ENCODE results near the gene GHR. TPM values are rescaled to one million over a fixed set of nuclear protein-coding genes. Genes with fewer than 3 reads are reported as not detected.

Gene GHR
- polyA plus RNA-seq, 1 donor from 2014 or later: 0.31 TPM

DNA sequence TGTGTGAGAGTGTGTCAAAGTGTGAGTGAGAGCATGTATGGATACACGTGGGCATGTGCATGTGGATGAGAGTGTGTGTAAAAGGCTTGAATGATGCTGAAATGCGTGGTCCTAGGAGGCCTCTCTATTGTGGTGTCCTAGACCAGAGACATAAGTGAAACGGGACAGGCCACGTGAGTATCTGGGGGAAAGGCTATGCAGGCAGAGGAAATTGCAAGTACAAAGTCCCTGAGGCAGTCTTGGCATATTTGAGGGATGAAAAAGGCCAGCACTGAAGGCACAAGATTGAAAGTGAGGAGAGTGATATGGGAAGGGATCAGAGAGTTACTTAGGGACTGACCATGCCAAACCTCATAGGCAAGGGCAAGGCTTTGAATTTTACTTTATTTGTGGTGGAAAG lies 266.2 kb downstream of the GHR start:
- Histone ChIP-seq H3K36me3 (ENCODE audit: insufficient read depth, low read length) (no peaks in the 10 kb centered on the region), H3K79me2 (replicated peaks; ENCODE audit: insufficient read depth, low read length) (no peaks in the 10 kb centered on the region), H3K27me3 (ENCODE audit: insufficient read depth, low read depth, low read length) (no peaks in the 10 kb centered on the region), H2AFZ (ENCODE audit: low read depth, low read length) (no peak overlapping the region), H3K4me2 (ENCODE audit: low read length) (no peak overlapping the region), H3K4me3 (ENCODE audit: low read length) (no peak overlapping the region), H3F3A (ENCODE audit: insufficient read depth, low read length, poor library complexity, severe bottlenecking) (no peaks in the 10 kb centered on the region), H3K9ac (ENCODE audit: low read length) (no peak overlapping the region), H3K9me3 (ENCODE audit: low read length) (no peaks in the 10 kb centered on the region), H3K27ac (ENCODE audit: low read length) (no peak overlapping the region), H3K9me2 (ENCODE audit: insufficient read depth, low read length) (no peaks in the 10 kb centered on the region), H4K20me1 (ENCODE audit: insufficient read depth) (no peaks in the 10 kb centered on the region)
- TF ChIP-seq EZH2 (IDR thresholded peaks at IDR 0.05; ENCODE audit: borderline replicate concordance, insufficient read depth, low read length, poor library complexity, severe bottlenecking) (no peak), TAF1 (IDR thresholded peaks at IDR 0.05; ENCODE audit: low read depth) (no peak), POLR2AphosphoS5 (IDR thresholded peaks at IDR 0.05) (no peak), RAD21 (conservative IDR thresholded peaks at IDR 0.05) (no peak), MXI1 (conservative IDR thresholded peaks at IDR 0.05; ENCODE audit: poor library complexity, severe bottlenecking) (no peak), SMC3 (conservative IDR thresholded peaks at IDR 0.05; ENCODE audit: poor library complexity) (no peak), CTCF (IDR thresholded peaks at IDR 0.05; ENCODE audit: poor library complexity, severe bottlenecking) (no peak), EP300 (conservative IDR thresholded peaks at IDR 0.05; ENCODE audit: poor library complexity, severe bottlenecking) (no peak)
- TF ChIP-seq, protein P1, sequence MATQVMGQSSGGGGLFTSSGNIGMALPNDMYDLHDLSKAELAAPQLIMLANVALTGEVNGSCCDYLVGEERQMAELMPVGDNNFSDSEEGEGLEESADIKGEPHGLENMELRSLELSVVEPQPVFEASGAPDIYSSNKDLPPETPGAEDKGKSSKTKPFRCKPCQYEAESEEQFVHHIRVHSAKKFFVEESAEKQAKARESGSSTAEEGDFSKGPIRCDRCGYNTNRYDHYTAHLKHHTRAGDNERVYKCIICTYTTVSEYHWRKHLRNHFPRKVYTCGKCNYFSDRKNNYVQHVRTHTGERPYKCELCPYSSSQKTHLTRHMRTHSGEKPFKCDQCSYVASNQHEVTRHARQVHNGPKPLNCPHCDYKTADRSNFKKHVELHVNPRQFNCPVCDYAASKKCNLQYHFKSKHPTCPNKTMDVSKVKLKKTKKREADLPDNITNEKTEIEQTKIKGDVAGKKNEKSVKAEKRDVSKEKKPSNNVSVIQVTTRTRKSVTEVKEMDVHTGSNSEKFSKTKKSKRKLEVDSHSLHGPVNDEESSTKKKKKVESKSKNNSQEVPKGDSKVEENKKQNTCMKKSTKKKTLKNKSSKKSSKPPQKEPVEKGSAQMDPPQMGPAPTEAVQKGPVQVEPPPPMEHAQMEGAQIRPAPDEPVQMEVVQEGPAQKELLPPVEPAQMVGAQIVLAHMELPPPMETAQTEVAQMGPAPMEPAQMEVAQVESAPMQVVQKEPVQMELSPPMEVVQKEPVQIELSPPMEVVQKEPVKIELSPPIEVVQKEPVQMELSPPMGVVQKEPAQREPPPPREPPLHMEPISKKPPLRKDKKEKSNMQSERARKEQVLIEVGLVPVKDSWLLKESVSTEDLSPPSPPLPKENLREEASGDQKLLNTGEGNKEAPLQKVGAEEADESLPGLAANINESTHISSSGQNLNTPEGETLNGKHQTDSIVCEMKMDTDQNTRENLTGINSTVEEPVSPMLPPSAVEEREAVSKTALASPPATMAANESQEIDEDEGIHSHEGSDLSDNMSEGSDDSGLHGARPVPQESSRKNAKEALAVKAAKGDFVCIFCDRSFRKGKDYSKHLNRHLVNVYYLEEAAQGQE (IDR thresholded peaks at IDR 0.05; ENCODE audit: borderline replicate concordance): no peak

- no peaks in the 10 kb centered on the region for H3K79me2 ChIP-seq (replicated peaks; ENCODE audit: insufficient read depth, low read length)
- no peaks in the 10 kb centered on the region for H3K36me3 ChIP-seq (ENCODE audit: insufficient read depth, low read length)
- no peaks in the 10 kb centered on the region for H3F3A ChIP-seq (ENCODE audit: insufficient read depth, low read length, poor library complexity, severe bottlenecking)
- no peaks in the 10 kb centered on the region for H4K20me1 ChIP-seq (ENCODE audit: insufficient read depth)
- no peaks in the 10 kb centered on the region for H3K9me2 ChIP-seq (ENCODE audit: insufficient read depth, low read length)
- H3K9me3 ChIP-seq (ENCODE audit: low read length): no peaks in the 10 kb centered on the region
- TF ChIP-seq SMC3 (conservative IDR thresholded peaks at IDR 0.05; ENCODE audit: poor library complexity) (no peak), POLR2AphosphoS5 (IDR thresholded peaks at IDR 0.05) (no peak), EZH2 (IDR thresholded peaks at IDR 0.05; ENCODE audit: borderline replicate concordance, insufficient read depth, low read length, poor library complexity, severe bottlenecking) (no peak), CTCF (IDR thresholded peaks at IDR 0.05; ENCODE audit: poor library complexity, severe bottlenecking) (no peak), RAD21 (conservative IDR thresholded peaks at IDR 0.05) (no peak), EP300 (conservative IDR thresholded peaks at IDR 0.05; ENCODE audit: poor library complexity, severe bottlenecking) (no peak), MXI1 (conservative IDR thresholded peaks at IDR 0.05; ENCODE audit: poor library complexity, severe bottlenecking) (no peak), TAF1 (IDR thresholded peaks at IDR 0.05; ENCODE audit: low read depth) (no peak)
- TF ChIP-seq, protein P1 (IDR thresholded peaks at IDR 0.05; ENCODE audit: borderline replicate concordance): no peak
- no peaks in the 10 kb centered on the region for H3K27me3 ChIP-seq (ENCODE audit: insufficient read depth, low read depth, low read length)
- no peak overlapping the region for H3K9ac ChIP-seq (ENCODE audit: low read length)
- H3K4me3 ChIP-seq (ENCODE audit: low read length): no peak overlapping the region
- H3K4me2 ChIP-seq (ENCODE audit: low read length): no peak overlapping the region
- no peak overlapping the region for H3K27ac ChIP-seq (ENCODE audit: low read length)
- no peak overlapping the region for H2AFZ ChIP-seq (ENCODE audit: low read depth, low read length)
Observed at GRCh38 chr5:42691413-42691937, 268.2 kb downstream of the GHR start.

Measured in neural cell (in vitro differentiated cells).